ENCODE measurements around the gene NRXN3.
"Not testable (repeated sequence)": the region's sequence is repeated elsewhere in the genome, so short reads cannot be mapped to it uniquely, and the experiment has no call there.

Gene NRXN3

GRCh38 chr14:78486621-78487020 lies 316.4 kb downstream of the NRXN3 start:
- H3K4me3 ChIP-seq (ENCODE audit: low read length), result no peak overlapping the region
- TF ChIP-seq CTCF (conservative IDR thresholded peaks at IDR 0.05; ENCODE audit: low read length), result no peak
- DNase-seq (ENCODE audit: low read depth), result no peak

- not testable (repeated sequence) for DNase-seq (ENCODE audit: low read depth); H3K4me3 ChIP-seq (ENCODE audit: low read length)
Observed at GRCh38 chr14:78487573-78487972, 317.4 kb downstream of the NRXN3 start.

- TF ChIP-seq CTCF (conservative IDR thresholded peaks at IDR 0.05; ENCODE audit: low read length), result no peak
- H3K4me3 ChIP-seq (ENCODE audit: low read length), result no peak overlapping the region
- DNase-seq (ENCODE audit: low read depth), result no peak
Observed at GRCh38 chr14:78488938-78489337, 318.8 kb downstream of the NRXN3 start.

GRCh38 chr14:78491048-78491447 lies 320.9 kb downstream of the NRXN3 start:
- TF ChIP-seq CTCF (conservative IDR thresholded peaks at IDR 0.05; ENCODE audit: low read length), result no peak
- DNase-seq (ENCODE audit: low read depth), result no peak

GRCh38 chr14:78498062-78498595 lies 328.0 kb downstream of the NRXN3 start:
- H3K4me3 ChIP-seq (ENCODE audit: low read length), result no peak overlapping the region
- no peak for DNase-seq (ENCODE audit: low read depth)
- TF ChIP-seq CTCF (conservative IDR thresholded peaks at IDR 0.05; ENCODE audit: low read length), result no peak

More at GRCh38 chr14:78491048-78491447, 320.9 kb downstream of the NRXN3 start:
- H3K4me3 ChIP-seq (ENCODE audit: low read length), result no peak overlapping the region

GRCh38 chr14:78501909-78502308 lies 331.7 kb downstream of the NRXN3 start:
- no peak overlapping the region for H3K4me3 ChIP-seq (ENCODE audit: low read length)
- no peak for TF ChIP-seq CTCF (conservative IDR thresholded peaks at IDR 0.05; ENCODE audit: low read length)
- no peak for DNase-seq (ENCODE audit: low read depth)

- no peak overlapping the region for H3K4me3 ChIP-seq (ENCODE audit: low read length)
- no peak for TF ChIP-seq CTCF (conservative IDR thresholded peaks at IDR 0.05; ENCODE audit: low read length)
- DNase-seq (ENCODE audit: low read depth), result no peak
Observed at GRCh38 chr14:78508023-78508422, 337.9 kb downstream of the NRXN3 start.

- no peak for TF ChIP-seq CTCF (conservative IDR thresholded peaks at IDR 0.05; ENCODE audit: low read length)
- DNase-seq (ENCODE audit: low read depth), result no peak
- no peak overlapping the region for H3K4me3 ChIP-seq (ENCODE audit: low read length)
Observed at GRCh38 chr14:78509516-78509915, 339.3 kb downstream of the NRXN3 start.
